Fibroblast of skin of left biceps (primary cell): ENCODE measurements around the gene NOL3.

ENCODE experiments used
- DNase-seq, 2 experiments: peaks; one replicate each; pipeline ENCODE4 v3.0.0-alpha.2; 2013; ENCODE audit warnings: low read depth in 2 of 2

NOL3 gene

GRCh38 chr16:67188323-67188722 is 18.0 kb downstream of the NOL3 start:
- DNase-seq, result no peak

GRCh38 chr16:67188798-67189197 is 18.5 kb downstream of the NOL3 start:
- DNase-seq, result no peak

- DNase-seq, result no peak
Measured at GRCh38 chr16:67190041-67190440, 19.7 kb downstream of the NOL3 start, which contains the start of gene EXOC3L1. EXOC3L1 (minus strand) TSS chr16:67190136; CDS start chr16:67189676, 460 bp downstream.

GRCh38 chr16:67190448-67191399 is 20.4 kb downstream of the NOL3 start:
- DNase-seq, result no peak

GRCh38 chr16:67191411-67191994 is 21.2 kb downstream of the NOL3 start:
- no peak for DNase-seq

- peak; percentile 65 to 73 for DNase-seq
Measured at GRCh38 chr16:67191995-67192681, 21.8 kb downstream of the NOL3 start, which contains the start of gene E2F4. E2F4 (plus strand) TSS chr16:67192155; CDS start chr16:67192228, 73 bp downstream.

- no peak for DNase-seq
Measured at GRCh38 chr16:67192781-67193361, 22.5 kb downstream of the NOL3 start.

GRCh38 chr16:67193536-67193935 is 23.2 kb downstream of the NOL3 start:
- no peak for DNase-seq

- no peak for DNase-seq
Measured at GRCh38 chr16:67194260-67194659, 23.9 kb downstream of the NOL3 start.

GRCh38 chr16:67195676-67196075 is 25.3 kb downstream of the NOL3 start:
- DNase-seq, result no peak

GRCh38 chr16:67196881-67197280 is 26.5 kb downstream of the NOL3 start:
- DNase-seq, result no peak

GRCh38 chr16:67197704-67198103 is 27.4 kb downstream of the NOL3 start:
- DNase-seq, result no peak

- DNase-seq, result no peak
Measured at GRCh38 chr16:67198238-67198734, 27.9 kb downstream of the NOL3 start.

GRCh38 chr16:67199011-67199807 is 28.9 kb downstream of the NOL3 start, which contains the start of gene ELMO3:
ELMO3 (plus strand) TSS chr16:67199131; CDS start chr16:67199327, 196 bp downstream.
- DNase-seq, result no peak

GRCh38 chr16:67199808-67200198 is 29.5 kb downstream of the NOL3 start:
- no peak for DNase-seq

- no peak for DNase-seq
Measured at GRCh38 chr16:67200491-67200890, 30.2 kb downstream of the NOL3 start.

GRCh38 chr16:67201411-67202345 is 31.3 kb downstream of the NOL3 start:
- DNase-seq, result no peak

- no peak for DNase-seq
Measured at GRCh38 chr16:67202426-67202825, 32.1 kb downstream of the NOL3 start.

- DNase-seq, result no peak
Measured at GRCh38 chr16:67202956-67203493, 32.7 kb downstream of the NOL3 start.
